Neutrophil (primary cell): ENCODE results near the gene FAM228A.

Experiments
- H3K27ac ChIP-seq: fragments of 200-600 bp; sonication (generic); 2 replicates; pipeline ENCODE4 v1.5.1; 2016; ENCODE audit warnings: mild to moderate bottlenecking, moderate library complexity
- H3K27me3 ChIP-seq: fragments of 200-600 bp; sonication (generic); 2 replicates; pipeline ENCODE4 v1.6.0; 2016; ENCODE audit warnings: mild to moderate bottlenecking
- H3K36me3 ChIP-seq: fragments of 200-600 bp; sonication (generic); 2 replicates; pipeline ENCODE4 v1.5.1; 2017
- H3K4me1 ChIP-seq, 2 experiments: fragments of 200-600 bp in 1 of 2; sonication (generic) in 1 of 2; 1 replicate in 1 of 2; 2 replicates in 1 of 2; pipeline versions ENCODE4 v1.5.1 to v1.6.1; 2013 to 2016; ENCODE audit warnings: low read depth in 1 of 2, low read length in 1 of 2, mild to moderate bottlenecking in 1 of 2, moderate library complexity in 1 of 2; ENCODE audit not compliant: control insufficient read depth in 1 of 2, insufficient read depth in 1 of 2
- H3K4me3 ChIP-seq, 2 experiments: fragments of 200-600 bp in 1 of 2; sonication (generic) in 1 of 2; 1 replicate in 1 of 2; 2 replicates in 1 of 2; pipeline ENCODE4 v1.5.1; 2013 to 2016; ENCODE audit warnings: low read depth in 1 of 2, low read length in 1 of 2, mild to moderate bottlenecking in 1 of 2, moderate library complexity in 1 of 2
- H3K9me3 ChIP-seq: fragments of 200-600 bp; sonication (generic); 2 replicates; pipeline ENCODE4 v1.5.1; 2016
- CTCF ChIP-seq: fragments of 200-600 bp; sonication (generic); IDR thresholded peaks from 2 replicates; pipeline ENCODE4 v1.5.1; 2016; ENCODE audit warnings: antibody characterized with exemption

FAM228A gene

GRCh38 chr2:24181849-24182248 is 7.0 kb downstream of the FAM228A start:
- Histone ChIP-seq H3K4me1 (no peaks in the 10 kb centered on the region), H3K27me3 (no peaks in the 10 kb centered on the region), H3K27ac (no peak overlapping the region), H3K4me3 (no peak overlapping the region), H3K9me3 (no peaks in the 10 kb centered on the region), H3K36me3 (no peaks in the 10 kb centered on the region)
- TF ChIP-seq CTCF: no peak

- Histone ChIP-seq H3K27ac (no peak overlapping the region), H3K27me3 (no peaks in the 10 kb centered on the region), H3K4me3 (no peak overlapping the region), H3K9me3 (no peaks in the 10 kb centered on the region), H3K4me1 (no peaks in the 10 kb centered on the region), H3K36me3 (no peaks in the 10 kb centered on the region)
- no peak for TF ChIP-seq CTCF
These were observed 7.7 kb downstream of the FAM228A start for GRCh38 chr2:24182507-24182906.

GRCh38 chr2:24183366-24184069 is 8.7 kb downstream of the FAM228A start:
- Histone ChIP-seq H3K4me1 (no peaks in the 10 kb centered on the region), H3K9me3 (no peaks in the 10 kb centered on the region), H3K27me3 (no peaks in the 10 kb centered on the region), H3K36me3 (no peaks in the 10 kb centered on the region), H3K4me3 (no peak overlapping the region), H3K27ac (no peak overlapping the region)
- TF ChIP-seq CTCF: no peak

GRCh38 chr2:24189551-24189950 is 14.7 kb downstream of the FAM228A start:
- no peaks in the 10 kb centered on the region for H3K36me3 ChIP-seq
- H3K27ac ChIP-seq: no peak overlapping the region
- no peaks in the 10 kb centered on the region for H3K9me3 ChIP-seq
- no peaks in the 10 kb centered on the region for H3K4me1 ChIP-seq
- TF ChIP-seq CTCF: no peak
- H3K27me3 ChIP-seq: no peaks in the 10 kb centered on the region
- H3K4me3 ChIP-seq: no peak overlapping the region

GRCh38 chr2:24190503-24190902 is 15.7 kb downstream of the FAM228A start:
- Histone ChIP-seq H3K4me3 (no peak overlapping the region), H3K4me1 (no peaks in the 10 kb centered on the region), H3K27ac (no peak overlapping the region), H3K27me3 (no peaks in the 10 kb centered on the region), H3K9me3 (no peaks in the 10 kb centered on the region), H3K36me3 (no peaks in the 10 kb centered on the region)
- TF ChIP-seq CTCF: no peak
